Stimulated activated CD4-positive, alpha-beta T cell treated with anti-CD3 and anti-CD28 coated beads, TNF-alpha, amount 100 ng/mL, for 48 hours (primary cell): ENCODE measurements around the gene LPCAT1.

Experiments used
- DNase-seq, 3 donors: peaks; one replicate each; pipeline ENCODE4 v3.0.0-alpha.2; 2020; ENCODE audit warnings: low read depth in 3 of 3

Gene LPCAT1

GRCh38 chr5:1497795-1498622 is 25.8 kb downstream of the LPCAT1 start:
- no peak for DNase-seq

- no peak for DNase-seq
Observed at GRCh38 chr5:1497242-1497777, 26.4 kb downstream of the LPCAT1 start.

GRCh38 chr5:1495525-1495897 is 28.2 kb downstream of the LPCAT1 start:
- DNase-seq: no peak

GRCh38 chr5:1494780-1495524 is 28.8 kb downstream of the LPCAT1 start:
- no peak for DNase-seq

DNA sequence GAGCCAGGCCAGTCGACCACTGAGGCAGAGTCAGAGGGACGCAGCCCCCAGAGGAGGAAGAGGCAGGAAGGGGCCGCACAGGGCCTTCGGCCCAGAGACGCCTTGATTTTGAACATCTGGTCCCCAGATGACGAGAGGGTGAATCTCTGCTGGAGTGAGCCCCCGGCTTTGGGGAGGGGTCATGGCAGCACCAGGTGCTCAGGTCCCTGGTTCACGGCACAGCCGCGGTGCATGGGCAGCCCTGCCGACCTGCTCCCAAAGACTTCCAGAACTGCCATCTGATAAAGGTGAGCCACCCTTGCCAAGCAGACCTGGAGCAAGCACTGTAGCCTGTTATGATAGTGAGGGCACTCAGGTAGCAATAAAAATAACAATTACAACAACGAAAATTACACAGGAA is 29.8 kb downstream of the LPCAT1 start:
- no peak for DNase-seq

- DNase-seq: no peak
Observed at GRCh38 chr5:1493413-1493812, 30.3 kb downstream of the LPCAT1 start.

GRCh38 chr5:1492757-1493156 is 31.0 kb downstream of the LPCAT1 start:
- DNase-seq: no peak

DNA sequence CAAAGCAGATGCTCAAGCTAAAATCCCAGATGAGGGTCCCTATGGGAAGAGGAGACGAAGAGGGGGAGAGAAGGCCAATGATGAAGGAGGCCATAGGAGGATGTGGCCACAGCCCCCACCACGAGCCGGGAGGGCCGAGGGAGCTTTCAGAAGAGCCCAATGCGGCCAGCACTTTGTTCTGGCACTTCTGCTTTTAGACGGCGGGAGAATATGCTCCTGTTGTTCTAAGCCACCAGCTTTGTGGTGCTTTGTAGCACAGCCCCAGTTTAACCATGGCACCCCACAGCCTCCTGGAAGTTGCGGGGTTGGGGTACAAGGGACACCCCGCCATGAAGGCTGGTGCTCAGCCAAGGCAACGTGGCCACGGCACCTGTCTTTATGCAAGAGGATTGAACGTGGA is 33.4 kb downstream of the LPCAT1 start:
- no peak for DNase-seq

GRCh38 chr5:1489754-1490153 is 34.0 kb downstream of the LPCAT1 start:
- no peak for DNase-seq

DNA sequence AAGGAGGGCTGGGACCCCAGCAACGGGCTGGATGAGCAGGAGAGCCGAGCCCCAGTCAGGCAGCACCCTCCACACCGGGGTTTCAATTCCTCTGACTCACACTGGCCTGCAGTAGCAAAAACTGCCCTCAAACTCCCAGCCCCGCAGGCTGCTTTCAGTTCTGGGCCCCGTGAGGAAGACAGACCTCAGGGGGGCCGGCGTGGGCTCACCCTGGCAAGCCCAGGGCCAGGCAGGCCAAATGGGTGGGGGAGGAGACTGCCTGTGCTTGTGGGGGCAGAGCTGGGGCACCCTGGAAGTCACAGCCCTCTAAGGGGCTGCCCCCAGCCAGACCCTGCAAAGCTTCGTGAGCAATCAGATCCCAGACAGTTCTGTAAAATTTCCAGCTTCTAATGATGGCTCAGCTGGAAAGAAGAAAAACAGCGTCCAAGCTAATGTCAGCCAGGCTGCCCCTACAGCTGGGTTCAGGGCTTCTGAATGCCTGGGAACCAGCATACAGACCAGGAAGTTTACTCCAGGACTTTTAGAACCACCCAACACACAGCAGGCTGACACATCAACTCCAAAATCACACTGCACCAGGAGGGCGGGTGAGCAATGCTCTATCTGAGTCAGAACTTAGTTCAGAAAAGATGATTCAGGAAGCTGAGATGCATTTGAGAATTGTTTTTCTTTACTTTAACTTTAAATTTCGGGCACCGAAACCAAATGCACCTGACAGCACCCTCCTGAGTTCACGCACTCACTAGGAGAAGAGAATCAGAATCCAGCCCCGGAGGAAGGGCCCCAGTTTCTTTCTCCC is 34.7 kb downstream of the LPCAT1 start:
- DNase-seq: peak; percentile 20 to 53 (median 41)

- DNase-seq: no peak
Observed at GRCh38 chr5:1487079-1487764, 36.5 kb downstream of the LPCAT1 start.

DNA sequence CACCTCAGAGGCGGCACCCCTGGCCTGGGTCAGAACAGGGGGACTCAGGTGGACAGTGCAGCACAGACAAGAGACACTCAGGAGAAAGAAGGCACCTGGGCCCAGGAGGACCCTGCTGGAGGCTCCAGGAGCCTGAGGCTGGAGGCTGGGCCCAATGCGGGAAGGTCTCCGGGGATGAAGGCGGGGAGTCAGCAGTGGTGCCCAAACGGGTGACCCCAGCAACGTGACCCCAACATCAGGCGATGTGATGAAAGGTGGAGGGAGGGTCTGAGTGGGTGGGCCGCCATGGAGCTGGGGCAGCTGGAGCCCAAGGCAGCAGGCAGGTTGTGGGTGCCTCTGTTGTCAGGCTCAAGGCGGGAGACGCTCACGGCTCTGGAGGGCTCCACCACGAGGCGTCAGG is 37.5 kb downstream of the LPCAT1 start:
- DNase-seq: no peak

DNA sequence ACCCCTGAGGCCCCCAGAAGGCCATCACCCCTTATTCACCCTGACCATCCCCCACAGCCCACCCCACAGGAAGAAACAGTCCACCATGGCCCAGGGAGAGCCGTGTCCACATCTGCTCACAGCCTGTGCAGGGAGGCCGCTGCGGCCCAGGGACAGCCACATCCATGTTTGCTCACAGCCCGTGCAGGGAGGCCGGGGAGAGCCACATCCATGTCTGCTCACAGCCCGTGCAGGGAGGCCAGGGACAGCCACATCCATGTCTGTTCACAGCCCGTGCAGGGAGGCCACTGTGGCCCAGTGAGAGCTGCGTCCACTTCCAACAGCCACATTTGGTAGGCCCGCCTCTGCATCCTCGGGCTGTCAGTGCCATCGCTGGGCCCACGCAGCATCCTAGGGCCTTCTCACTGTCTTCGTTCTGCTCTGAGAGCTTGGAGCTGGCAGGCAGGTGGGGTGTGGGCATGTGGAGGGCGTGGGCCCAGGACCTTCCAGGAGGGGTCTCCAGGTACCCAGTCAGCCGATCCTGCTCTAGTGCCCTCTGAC is 38.1 kb downstream of the LPCAT1 start:
- DNase-seq: no peak

DNA sequence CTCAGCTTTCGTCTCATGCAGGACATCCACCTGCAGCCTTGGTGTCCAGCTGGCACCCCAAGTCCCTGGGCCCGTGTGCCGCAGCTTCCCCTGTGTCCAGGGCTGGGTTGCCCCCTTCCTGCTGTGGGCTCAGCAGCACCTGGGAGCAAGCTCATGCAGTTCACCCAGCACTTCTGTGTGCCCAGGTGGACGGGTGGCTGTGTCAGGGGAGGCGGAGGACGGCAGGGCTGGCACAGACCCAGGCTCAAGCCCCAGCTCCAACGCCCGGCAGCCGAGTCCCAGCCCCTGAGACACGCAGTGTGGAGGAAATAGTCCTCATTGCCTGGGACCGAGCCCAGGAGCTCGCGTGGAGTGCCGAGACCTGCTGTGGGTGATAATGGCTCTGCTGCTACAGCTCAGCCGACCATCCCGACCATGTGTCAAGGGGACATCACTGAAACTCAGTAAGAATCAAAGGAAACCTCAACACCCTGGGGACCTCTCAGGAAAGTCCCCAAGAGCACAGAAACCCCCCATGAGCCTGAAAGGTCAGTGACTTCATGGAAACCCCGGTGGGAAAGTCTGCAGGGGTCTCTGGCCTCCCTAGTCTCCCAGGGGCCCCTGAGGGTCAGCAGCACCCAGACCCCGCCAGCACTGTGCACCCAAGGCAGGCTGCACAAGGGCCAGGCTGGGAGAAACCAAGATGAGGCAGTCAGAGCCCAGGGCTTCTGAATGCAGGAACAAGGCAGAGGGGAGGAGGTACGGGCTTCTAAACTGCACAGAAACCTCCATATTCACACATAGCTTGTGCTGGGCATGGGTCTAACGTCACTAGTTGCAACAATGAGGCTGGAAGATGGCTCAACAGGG is 38.8 kb downstream of the LPCAT1 start:
- DNase-seq: no peak

DNA sequence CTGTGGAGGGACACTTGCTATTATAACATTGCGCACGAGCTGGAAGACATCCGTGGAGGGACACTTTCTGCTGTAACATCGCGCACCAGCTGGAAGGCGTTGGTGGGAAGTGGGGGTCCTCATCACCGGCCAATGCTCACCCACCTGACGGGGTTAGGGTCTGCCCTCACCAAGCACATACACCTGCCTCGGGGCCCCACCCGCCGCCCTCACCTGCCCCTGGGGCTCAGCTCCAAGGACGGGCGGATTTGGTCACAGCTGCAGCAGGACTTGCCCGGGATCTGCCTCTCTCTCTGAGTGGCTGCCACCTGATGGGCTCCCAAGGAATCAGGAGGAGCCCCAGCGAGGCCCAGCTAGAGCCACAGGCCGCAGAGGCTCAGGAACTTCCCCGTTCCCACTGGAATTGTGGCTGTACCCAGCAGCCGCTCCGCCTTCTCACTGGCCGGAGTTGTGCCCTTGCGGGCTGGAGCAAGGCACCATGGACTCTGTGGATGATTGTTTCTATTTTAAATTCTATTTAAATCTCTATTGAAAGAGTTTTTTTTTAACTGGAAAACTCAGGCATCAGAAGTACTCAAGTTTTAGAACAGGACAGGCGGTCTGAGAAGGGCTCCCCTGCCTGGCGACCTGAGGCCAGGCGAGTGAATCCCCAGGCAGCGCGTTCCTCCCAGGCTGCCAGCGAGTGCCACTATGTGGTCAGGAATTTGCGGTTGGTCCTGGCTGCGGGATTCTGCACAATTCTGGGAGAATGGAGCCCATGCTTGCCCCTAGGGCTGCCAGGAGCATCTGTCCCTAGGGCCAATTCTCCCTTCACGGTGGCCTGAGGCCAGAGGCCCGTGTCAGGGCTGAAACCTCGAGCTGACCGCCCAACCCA is 39.7 kb downstream of the LPCAT1 start:
- DNase-seq: no peak

DNA sequence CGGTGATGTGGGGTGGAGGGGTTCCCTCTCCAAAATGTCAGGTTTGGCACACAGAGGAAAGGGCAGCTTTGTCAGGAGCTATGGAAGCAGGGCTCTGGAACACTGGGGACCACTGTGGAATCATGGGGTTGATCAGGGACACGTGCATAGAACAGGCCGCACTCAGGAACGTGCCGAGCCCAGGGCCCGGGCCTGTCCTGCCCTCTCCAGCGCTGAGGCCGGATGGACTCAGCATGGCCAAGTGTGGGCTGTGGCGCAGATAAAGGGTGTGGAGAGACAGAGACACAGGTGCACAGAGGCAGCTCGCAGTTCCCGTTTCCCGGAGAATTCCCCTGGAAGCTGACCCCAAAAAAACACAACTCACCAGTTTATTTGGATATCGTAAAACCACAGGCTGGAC is 40.7 kb downstream of the LPCAT1 start:
- no peak for DNase-seq

- DNase-seq: no peak
Observed at GRCh38 chr5:1481959-1482331, 41.8 kb downstream of the LPCAT1 start.

DNA sequence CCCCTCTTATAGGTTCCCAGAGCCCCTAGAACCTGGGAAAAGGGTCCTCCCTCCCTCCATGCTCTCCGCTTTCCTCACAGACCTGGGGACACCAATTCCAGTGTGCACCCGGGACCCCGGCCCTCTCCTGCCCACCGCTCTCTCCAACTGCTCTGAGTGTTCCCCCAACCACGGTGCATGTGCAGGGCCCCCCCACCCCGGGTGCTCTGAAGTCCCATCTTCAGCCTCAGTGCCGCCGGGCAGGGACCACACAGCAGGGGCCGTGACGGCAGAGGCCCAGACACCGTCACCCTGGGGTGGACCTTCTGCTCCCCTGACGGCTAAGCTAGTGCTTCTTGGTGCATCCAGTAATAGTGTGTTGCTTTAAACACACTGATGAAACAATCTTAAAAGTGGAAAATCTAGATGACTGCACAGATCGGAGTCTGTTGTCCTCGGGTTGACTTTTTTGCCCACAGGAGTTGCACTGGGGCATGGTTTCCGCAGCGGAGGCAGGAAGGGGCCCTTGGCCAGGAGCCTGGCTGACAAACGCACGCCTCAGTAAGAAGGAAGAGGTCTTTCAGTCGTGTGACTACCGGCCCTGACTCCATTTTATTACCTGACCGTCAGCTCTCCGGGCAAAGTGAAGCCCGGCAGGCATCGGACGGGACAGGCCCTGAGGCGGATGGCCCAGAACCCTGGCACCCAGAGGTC is 42.3 kb downstream of the LPCAT1 start:
- no peak for DNase-seq

- no peak for DNase-seq
Observed at GRCh38 chr5:1480806-1481205, 43.0 kb downstream of the LPCAT1 start.
